ENCODE measurements around the gene RUNX3.
"Not testable (repeated sequence)": the region's sequence is repeated elsewhere in the genome, so short reads cannot be mapped to it uniquely, and the experiment has no call there.

The RUNX3 gene

DNA sequence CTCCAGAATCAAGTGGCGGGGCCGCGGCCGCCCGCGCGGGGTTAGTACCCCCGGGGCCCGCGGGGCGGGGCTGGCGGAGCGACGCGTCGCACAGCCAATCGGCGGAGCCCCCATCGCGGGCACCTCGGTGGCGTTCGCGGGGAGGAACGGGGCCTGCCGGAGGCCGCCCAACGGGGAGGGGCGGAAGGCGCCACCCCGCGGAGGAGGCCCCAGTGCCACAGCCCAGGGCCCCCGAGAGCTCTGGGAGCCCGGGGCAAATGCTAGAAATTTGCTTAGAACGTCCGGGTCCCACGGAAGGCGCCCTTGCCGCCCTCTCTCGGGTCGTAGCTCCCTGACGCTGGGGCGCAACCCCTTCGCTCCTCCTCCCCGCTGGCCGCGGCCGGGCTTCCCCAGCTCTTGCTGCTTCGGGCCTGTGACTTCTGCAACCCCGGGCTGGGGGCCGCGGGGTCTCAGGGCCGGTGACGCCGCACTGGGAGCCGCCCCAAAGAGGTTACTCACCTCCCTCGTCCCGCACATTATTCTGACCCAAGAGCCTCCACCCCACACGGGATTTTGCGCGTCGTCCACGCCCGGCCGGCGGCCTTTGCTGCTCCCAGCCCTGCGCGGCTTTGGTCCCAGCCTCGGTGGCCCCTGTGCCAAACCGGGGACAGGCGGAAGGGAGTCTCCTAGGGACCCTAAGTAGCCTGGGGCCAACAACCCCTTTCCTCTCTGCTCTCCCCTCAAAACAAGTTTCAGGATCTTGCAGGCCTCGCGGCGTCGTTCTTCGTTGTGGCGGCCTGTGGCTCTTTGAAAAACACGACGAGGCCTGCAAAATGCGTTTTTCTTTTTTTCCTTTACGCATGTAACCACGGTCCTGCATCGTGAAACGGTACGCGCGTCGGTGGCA is at the start of gene RUNX3:
Gene RUNX3, minus strand, starts transcription at position 17 of the 886 bp plus-strand sequence. CDS start 408 bp downstream, outside the sequence.
- DNase-seq: peak; percentile 95

GRCh38 chr1:24979232-24979631 is 49.2 kb upstream of the RUNX3 start:
- not testable (repeated sequence) for DNase-seq

GRCh38 chr1:24978383-24979032 is 48.4 kb upstream of the RUNX3 start:
- no peak for DNase-seq

DNA sequence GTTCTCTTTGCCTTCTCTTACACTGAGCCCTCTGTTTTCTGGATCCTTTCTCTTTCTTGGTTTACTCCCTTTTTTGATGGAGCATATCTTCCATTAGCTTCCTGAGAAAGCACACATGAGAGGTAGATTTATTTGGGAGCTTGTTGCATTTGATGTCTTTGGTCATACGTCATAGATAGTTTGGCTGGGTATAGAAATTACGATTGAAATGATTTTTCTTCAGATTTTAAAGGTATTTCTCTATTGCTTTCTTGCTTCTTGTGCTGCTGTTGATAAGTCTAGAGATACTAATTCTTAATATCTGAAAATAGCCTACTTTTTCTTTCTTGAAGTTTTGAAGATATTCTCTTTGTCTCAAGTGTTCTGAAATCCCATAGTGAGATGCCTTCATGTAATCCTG is 45.3 kb upstream of the RUNX3 start:
- no peak for DNase-seq

DNA sequence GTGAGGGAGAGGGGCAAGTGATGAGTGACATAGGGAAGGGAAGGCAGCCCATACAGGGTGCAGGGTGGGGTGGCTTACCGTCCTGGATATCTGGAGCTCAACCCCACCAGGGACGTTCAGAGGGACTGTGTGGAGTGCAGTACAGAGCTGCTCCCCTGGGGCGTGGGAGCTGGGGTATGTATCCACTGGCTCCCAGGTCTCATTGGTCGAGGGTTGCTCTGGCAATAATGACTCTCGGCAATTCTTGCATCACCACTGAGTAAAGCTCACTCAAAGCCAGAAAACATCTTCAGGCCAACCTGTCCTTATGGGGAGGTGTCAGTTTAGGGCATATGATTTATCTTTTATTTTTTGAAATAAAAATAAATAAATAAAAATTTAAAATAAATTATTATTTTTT is 43.2 kb upstream of the RUNX3 start:
- DNase-seq: no peak

DNA sequence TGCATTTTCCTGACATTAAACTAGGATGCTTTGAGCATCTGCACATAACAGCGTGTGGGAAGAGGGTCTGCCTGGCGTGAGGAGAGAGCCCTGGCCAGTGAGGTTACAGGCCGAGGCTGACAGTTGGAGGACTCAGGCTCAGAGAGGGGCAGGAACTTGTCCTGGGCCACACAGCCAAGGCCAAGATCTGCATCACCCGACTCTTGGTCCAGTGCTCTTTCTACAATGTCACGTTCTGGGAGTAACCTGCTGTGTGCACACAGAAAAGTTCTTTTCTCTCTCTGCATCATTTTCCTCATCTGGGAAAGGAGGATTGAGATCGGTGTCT is 42.8 kb upstream of the RUNX3 start:
- DNase-seq: no peak

GRCh38 chr1:24972221-24972914 is 42.3 kb upstream of the RUNX3 start:
- no peak for DNase-seq

- DNase-seq: no peak
These were observed 41.1 kb upstream of the RUNX3 start for GRCh38 chr1:24970926-24971875.

DNA sequence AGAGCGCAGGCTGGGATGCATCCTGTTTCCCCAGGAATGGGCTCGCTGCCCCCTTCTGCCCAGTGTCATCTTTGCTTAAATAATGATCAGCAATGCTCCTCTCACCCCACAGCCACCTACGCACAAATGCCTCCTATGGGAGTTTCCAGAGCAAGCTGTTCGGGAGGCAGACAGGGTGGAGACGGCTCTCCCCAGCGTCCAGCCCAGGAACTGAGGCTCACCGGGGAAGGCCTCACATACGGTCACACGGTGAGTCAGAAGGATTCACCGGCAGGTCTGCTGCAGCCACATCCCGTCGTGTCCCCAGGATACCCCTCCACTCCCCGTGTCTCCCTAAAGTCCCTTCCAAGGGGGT is 40.3 kb upstream of the RUNX3 start:
- DNase-seq: no peak

- no peak for DNase-seq
These were observed 39.7 kb upstream of the RUNX3 start for GRCh38 chr1:24969596-24970398.

DNA sequence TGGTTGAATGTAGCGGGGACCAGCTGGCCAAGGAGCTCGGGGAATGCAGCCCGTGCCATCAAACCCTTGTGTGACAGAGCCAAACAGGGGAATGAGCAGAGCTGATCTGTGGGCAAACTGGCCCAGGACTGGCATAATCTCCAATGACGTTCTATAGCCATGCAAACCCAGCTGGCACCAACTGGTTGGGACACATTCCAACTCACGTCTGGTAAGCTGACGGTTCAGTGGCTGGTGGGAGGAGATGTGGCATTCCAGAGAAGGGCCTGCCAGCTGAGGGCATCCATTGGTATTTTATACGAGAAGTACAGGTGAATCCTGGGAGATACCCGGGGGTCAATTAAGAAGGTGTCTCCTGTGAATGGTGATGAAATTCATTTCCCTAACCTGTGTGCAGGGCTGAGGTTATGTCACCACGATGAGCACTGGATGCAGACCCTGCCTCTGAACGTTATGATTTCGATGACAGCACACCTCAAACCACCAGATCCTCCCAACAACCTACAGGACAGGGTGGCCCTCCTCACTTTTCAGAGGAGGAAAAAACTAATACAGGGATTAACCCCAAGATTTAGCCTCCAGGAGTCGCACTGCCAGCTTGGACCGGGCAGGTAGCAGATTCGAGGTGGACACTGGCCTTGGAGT is 39.0 kb upstream of the RUNX3 start:
- DNase-seq: no peak

GRCh38 chr1:24967962-24968361 is 37.9 kb upstream of the RUNX3 start:
- DNase-seq: no peak

GRCh38 chr1:24967555-24967954 is 37.5 kb upstream of the RUNX3 start:
- no peak for DNase-seq

DNA sequence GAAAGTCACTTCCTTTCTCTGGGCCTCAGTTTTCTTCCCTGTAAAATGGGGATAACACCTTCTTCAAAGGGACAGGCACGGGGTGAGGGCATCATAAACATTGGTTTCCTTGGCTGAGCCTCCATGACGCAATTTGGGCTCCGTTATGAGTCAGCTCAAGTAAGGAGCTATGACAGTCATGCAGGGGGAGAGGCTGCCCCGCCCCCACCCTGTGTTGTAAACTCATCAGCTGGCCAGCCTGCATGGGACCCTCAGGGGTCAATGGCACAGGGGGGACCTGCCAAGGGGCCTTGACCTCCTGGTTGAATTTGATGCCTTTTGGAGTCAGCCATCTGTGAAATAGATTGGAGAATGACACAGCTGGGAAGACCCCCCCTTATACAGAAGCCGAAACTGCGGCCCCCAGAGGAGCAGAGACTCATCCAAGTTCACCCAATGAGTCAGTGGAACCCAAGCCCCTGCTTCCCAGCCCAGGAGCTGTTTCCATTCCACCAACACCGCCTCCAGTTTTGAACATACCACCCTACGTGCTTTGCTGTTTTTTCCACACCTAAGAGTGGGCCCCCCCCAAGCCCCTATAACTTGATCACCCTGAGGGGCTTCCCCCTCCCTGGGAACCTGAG is 36.8 kb upstream of the RUNX3 start:
- peak; percentile 56 for DNase-seq

GRCh38 chr1:24966121-24966723 is 36.1 kb upstream of the RUNX3 start:
- DNase-seq: no peak

- no peak for DNase-seq
These were observed 35.5 kb upstream of the RUNX3 start for GRCh38 chr1:24965571-24965930.

- peak; percentile 95 for DNase-seq
These were observed 34.9 kb upstream of the RUNX3 start for GRCh38 chr1:24964811-24965570.

- no peak for DNase-seq
These were observed 34.0 kb upstream of the RUNX3 start for GRCh38 chr1:24963943-24964693.
